ENCODE measurements around the gene COMMD3. TPM values are rescaled to one million over a fixed set of nuclear protein-coding genes. Genes with fewer than 3 reads are reported as not detected.
"Not testable (repeated sequence)": the region's sequence is repeated elsewhere in the genome, so short reads cannot be mapped to it uniquely, and the experiment has no call there.

The COMMD3 gene
- 39.7 TPM for total RNA-seq

- peak; percentile 95 for DNase-seq
Observed at GRCh38 chr10:22316286-22317075, at the start of gene COMMD3. COMMD3 (plus strand) TSS chr10:22316388; CDS start chr10:22316418, 30 bp downstream.

GRCh38 chr10:22268503-22268902 is 47.7 kb upstream of the COMMD3 start:
- DNase-seq: no peak

GRCh38 chr10:22271786-22272185 is 44.4 kb upstream of the COMMD3 start:
- no peak for DNase-seq

GRCh38 chr10:22278441-22278782 is 37.8 kb upstream of the COMMD3 start:
- DNase-seq: no peak

GRCh38 chr10:22280078-22280477 is 36.1 kb upstream of the COMMD3 start:
- no peak for DNase-seq

GRCh38 chr10:22285130-22285529 is 31.1 kb upstream of the COMMD3 start:
- DNase-seq: peak; percentile 33

- no peak for DNase-seq
Observed at GRCh38 chr10:22293747-22294404, 22.3 kb upstream of the COMMD3 start.

GRCh38 chr10:22294694-22295093 is 21.5 kb upstream of the COMMD3 start:
- no peak for DNase-seq

- no peak for DNase-seq
Observed at GRCh38 chr10:22301193-22301592, 15.0 kb upstream of the COMMD3 start.

- DNase-seq: no peak
Observed at GRCh38 chr10:22303461-22303860, 12.7 kb upstream of the COMMD3 start.

- DNase-seq: no peak
Observed at GRCh38 chr10:22305721-22306120, 10.5 kb upstream of the COMMD3 start.

GRCh38 chr10:22308390-22308789 is 7.8 kb upstream of the COMMD3 start:
- no peak for DNase-seq

- DNase-seq: no peak
Observed at GRCh38 chr10:22309180-22310000, 6.8 kb upstream of the COMMD3 start.

GRCh38 chr10:22310012-22310411 is 6.2 kb upstream of the COMMD3 start:
- not testable (repeated sequence) for DNase-seq

- DNase-seq: no peak
Observed at GRCh38 chr10:22310928-22311327, 5.3 kb upstream of the COMMD3 start.

- no peak for DNase-seq
Observed at GRCh38 chr10:22314852-22315251, 1.3 kb upstream of the COMMD3 start.

GRCh38 chr10:22315455-22316285 is 518 bp upstream of the COMMD3 start:
- no peak for DNase-seq

GRCh38 chr10:22317076-22317370 is 835 bp downstream of the COMMD3 start:
- no peak for DNase-seq

- DNase-seq: no peak
Observed at GRCh38 chr10:22317771-22318565, 1.8 kb downstream of the COMMD3 start.

GRCh38 chr10:22318772-22319171 is 2.6 kb downstream of the COMMD3 start:
- no peak for DNase-seq

GRCh38 chr10:22319547-22319979 is 3.4 kb downstream of the COMMD3 start:
- DNase-seq: no peak
